LNCAP (cell line): Measurements from ENCODE around the gene PRSS8.

Experiments used
- TF ChIP-seq, protein P1 (sequence below): fragments of 450-650 bp; IDR thresholded peaks from 2 replicates; pipeline ENCODE4 v1.5.1; 2017; ENCODE audit warnings: mild to moderate bottlenecking

The PRSS8 gene

GRCh38 chr16:31094088-31094423 is 41.5 kb downstream of the PRSS8 start:
- TF ChIP-seq, protein P1, sequence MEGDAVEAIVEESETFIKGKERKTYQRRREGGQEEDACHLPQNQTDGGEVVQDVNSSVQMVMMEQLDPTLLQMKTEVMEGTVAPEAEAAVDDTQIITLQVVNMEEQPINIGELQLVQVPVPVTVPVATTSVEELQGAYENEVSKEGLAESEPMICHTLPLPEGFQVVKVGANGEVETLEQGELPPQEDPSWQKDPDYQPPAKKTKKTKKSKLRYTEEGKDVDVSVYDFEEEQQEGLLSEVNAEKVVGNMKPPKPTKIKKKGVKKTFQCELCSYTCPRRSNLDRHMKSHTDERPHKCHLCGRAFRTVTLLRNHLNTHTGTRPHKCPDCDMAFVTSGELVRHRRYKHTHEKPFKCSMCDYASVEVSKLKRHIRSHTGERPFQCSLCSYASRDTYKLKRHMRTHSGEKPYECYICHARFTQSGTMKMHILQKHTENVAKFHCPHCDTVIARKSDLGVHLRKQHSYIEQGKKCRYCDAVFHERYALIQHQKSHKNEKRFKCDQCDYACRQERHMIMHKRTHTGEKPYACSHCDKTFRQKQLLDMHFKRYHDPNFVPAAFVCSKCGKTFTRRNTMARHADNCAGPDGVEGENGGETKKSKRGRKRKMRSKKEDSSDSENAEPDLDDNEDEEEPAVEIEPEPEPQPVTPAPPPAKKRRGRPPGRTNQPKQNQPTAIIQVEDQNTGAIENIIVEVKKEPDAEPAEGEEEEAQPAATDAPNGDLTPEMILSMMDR: no peak

- TF ChIP-seq, protein P1: no peak
These were observed 42.3 kb downstream of the PRSS8 start for GRCh38 chr16:31093132-31093703.

DNA sequence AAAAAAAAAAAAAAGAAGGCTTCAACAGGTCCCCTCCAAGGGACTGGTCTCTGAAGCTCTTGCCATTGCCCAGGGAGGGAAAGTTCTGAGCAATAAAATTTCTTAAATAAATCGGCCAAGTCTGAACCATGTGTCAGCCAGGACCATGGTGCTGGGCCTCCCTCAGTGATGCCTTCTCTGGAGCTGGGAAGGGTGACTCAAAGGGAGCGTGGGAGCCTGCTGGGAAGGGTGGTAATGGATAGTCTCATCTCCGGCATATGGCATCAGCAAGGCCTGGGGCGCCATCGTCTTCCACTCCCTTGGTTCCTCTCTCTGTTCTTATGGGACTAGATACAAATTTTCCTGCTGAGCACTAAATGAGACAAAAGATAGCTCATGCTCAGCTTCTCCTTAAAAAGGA is 43.2 kb downstream of the PRSS8 start:
- TF ChIP-seq, protein P1: no peak

- TF ChIP-seq, protein P1: no peak
These were observed 45.0 kb downstream of the PRSS8 start for GRCh38 chr16:31090540-31090939.

DNA sequence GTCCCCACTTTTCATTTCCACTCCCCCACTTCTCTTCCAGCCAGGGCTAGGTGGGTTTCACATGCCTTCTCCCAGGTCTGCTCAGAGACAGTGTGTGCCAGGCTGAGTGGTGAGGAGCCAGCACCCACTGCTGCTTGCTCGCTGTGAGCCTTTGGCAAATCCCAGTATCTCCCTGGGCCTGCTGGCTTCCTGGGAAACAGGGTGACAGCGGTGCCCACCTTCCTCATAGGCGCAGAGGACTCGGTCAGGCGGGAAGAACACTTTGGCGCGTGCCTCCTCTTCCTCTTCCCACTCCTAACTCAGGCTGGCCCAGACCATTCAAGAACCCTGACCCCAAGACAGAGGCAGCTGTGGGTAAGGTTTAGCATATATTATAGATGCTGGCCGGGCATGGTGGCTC is 46.3 kb downstream of the PRSS8 start:
- TF ChIP-seq, protein P1: no peak

DNA sequence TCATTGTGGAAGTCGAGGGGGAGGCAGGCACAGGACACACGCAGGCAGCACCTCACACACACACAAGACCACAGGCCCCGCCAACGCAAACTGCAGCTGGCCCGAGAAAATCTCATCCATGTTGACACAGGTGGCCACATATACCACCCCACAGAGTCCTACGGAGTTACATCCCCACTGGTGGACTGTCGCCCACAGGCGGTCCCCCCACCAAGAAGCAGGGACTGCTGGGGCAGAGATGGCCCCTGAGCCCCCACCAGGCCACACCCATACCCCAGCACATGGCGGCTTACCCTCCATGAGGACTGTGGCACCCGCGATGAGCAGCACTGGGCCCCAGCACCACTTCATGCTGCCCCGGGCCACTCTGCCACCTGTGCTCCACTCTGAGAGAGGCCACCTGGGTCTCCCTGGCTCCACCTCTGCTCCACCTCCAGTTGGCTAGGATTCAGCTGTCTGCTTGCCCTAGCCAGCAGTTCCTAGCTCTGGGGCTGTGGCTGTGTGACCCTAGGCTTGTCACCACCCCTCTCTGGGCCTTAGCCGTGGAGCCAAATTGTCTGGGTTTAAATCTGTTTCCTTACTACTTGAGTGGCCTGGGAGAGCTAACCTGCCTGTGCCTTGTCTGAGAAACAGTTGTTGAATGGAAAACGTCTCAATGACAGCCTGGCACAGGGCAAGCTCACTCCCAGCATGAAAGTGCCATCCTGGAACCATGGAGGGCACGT is 46.9 kb downstream of the PRSS8 start, which contains the start of gene PRSS53:
Gene PRSS53, minus strand, starts transcription at position 485 of the 725 bp plus-strand sequence. Its CDS starts 134 bp downstream, at position 351.
- TF ChIP-seq, protein P1: no peak

GRCh38 chr16:31087971-31088370 is 47.6 kb downstream of the PRSS8 start:
- TF ChIP-seq, protein P1: no peak
